Stimulated activated CD4-positive, alpha-beta T cell treated with anti-CD3 and anti-CD28 coated beads, TNF-alpha, amount 100 ng/mL, for 1 hour (primary cell): ENCODE data around the gene OR52A1.
"Not testable (repeated sequence)": the region's sequence is repeated elsewhere in the genome, so short reads cannot be mapped to it uniquely, and the experiment has no call there.

ENCODE experiments used
- DNase-seq, 3 donors: peaks; one replicate each; pipeline ENCODE4 v3.0.0-alpha.2; 2020; ENCODE audit warnings: low read depth in 3 of 3, low spot score in 1 of 3

The OR52A1 gene

GRCh38 chr11:5154657-5155056 is at the start of gene OR52A1:
OR52A1 (minus strand) TSS chr11:5154757; CDS start chr11:5152369, 2,388 bp downstream.
- DNase-seq: no peak

GRCh38 chr11:5203366-5203765 is 48.8 kb upstream of the OR52A1 start:
- no peak for DNase-seq

GRCh38 chr11:5200582-5200981 is 46.0 kb upstream of the OR52A1 start, which contains the start of gene OR51V1:
OR51V1 (minus strand) TSS chr11:5200682; CDS start chr11:5200682, 0 bp downstream.
- no peak for DNase-seq

- DNase-seq: no peak
These were observed 43.7 kb upstream of the OR52A1 start for GRCh38 chr11:5198285-5198684.

- no peak for DNase-seq
These were observed 43.0 kb upstream of the OR52A1 start for GRCh38 chr11:5197536-5197935.

GRCh38 chr11:5196731-5197130 is 42.2 kb upstream of the OR52A1 start:
- DNase-seq: no peak

- no peak for DNase-seq
These were observed 41.5 kb upstream of the OR52A1 start for GRCh38 chr11:5196067-5196466.

GRCh38 chr11:5192738-5193137 is 38.2 kb upstream of the OR52A1 start:
- DNase-seq: no peak

GRCh38 chr11:5188201-5188600 is 33.6 kb upstream of the OR52A1 start:
- no peak for DNase-seq

GRCh38 chr11:5178046-5178837 is 23.7 kb upstream of the OR52A1 start:
- DNase-seq: no peak

GRCh38 chr11:5174934-5175333 is 20.4 kb upstream of the OR52A1 start:
- no peak for DNase-seq

GRCh38 chr11:5171856-5172255 is 17.3 kb upstream of the OR52A1 start:
- DNase-seq: no peak

GRCh38 chr11:5165898-5166297 is 11.3 kb upstream of the OR52A1 start:
- not testable (repeated sequence) for DNase-seq

GRCh38 chr11:5164807-5165206 is 10.2 kb upstream of the OR52A1 start:
- DNase-seq: not testable (repeated sequence)

- DNase-seq: not testable (repeated sequence)
These were observed 6.5 kb upstream of the OR52A1 start for GRCh38 chr11:5161045-5161444.

- DNase-seq: not testable (repeated sequence)
These were observed 5.7 kb upstream of the OR52A1 start for GRCh38 chr11:5160217-5160616.

GRCh38 chr11:5159806-5160205 is 5.2 kb upstream of the OR52A1 start:
- no peak for DNase-seq

- no peak for DNase-seq
These were observed 754 bp downstream of the OR52A1 start for GRCh38 chr11:5153574-5154431.

- DNase-seq: no peak
These were observed 2.8 kb downstream of the OR52A1 start for GRCh38 chr11:5151713-5152153.

GRCh38 chr11:5144206-5144605 is 10.4 kb downstream of the OR52A1 start:
- DNase-seq: not testable (repeated sequence)

GRCh38 chr11:5137996-5138395 is 16.6 kb downstream of the OR52A1 start, which contains the start of gene OR52A5:
OR52A5 (minus strand) TSS chr11:5138356; CDS start chr11:5132642, 5,714 bp downstream.
- no peak for DNase-seq

GRCh38 chr11:5137014-5137413 is 17.5 kb downstream of the OR52A1 start:
- DNase-seq: no peak
